Measurements from ENCODE around the gene CYP26B1.

The CYP26B1 gene

GRCh38 chr2:72172478-72172877, 24.8 kb upstream of the CYP26B1 start:
- TF ChIP-seq CTCF (conservative IDR thresholded peaks at IDR 0.05; ENCODE audit: low read depth, low read length) = no peak
- DNase-seq (ENCODE audit: low read depth) = no peak
- H3K4me3 ChIP-seq (ENCODE audit: low read depth, low read length) = no peak overlapping the region

- no peak overlapping the region for H3K4me3 ChIP-seq (ENCODE audit: low read depth, low read length)
- DNase-seq (ENCODE audit: low read depth) = peak; percentile 41
- no peak for TF ChIP-seq CTCF (conservative IDR thresholded peaks at IDR 0.05; ENCODE audit: low read depth, low read length)
Measured at GRCh38 chr2:72166279-72166678, 18.6 kb upstream of the CYP26B1 start.

GRCh38 chr2:72165792-72166191, 18.1 kb upstream of the CYP26B1 start:
- H3K4me3 ChIP-seq (ENCODE audit: low read depth, low read length) = no peak overlapping the region
- no peak for TF ChIP-seq CTCF (conservative IDR thresholded peaks at IDR 0.05; ENCODE audit: low read depth, low read length)
- peak; percentile 58 for DNase-seq (ENCODE audit: low read depth)

GRCh38 chr2:72162574-72162973, 14.9 kb upstream of the CYP26B1 start:
- no peak for TF ChIP-seq CTCF (conservative IDR thresholded peaks at IDR 0.05; ENCODE audit: low read depth, low read length)
- DNase-seq (ENCODE audit: low read depth) = no peak
- no peak overlapping the region for H3K4me3 ChIP-seq (ENCODE audit: low read depth, low read length)

GRCh38 chr2:72159211-72159993, 11.7 kb upstream of the CYP26B1 start:
- no peak for TF ChIP-seq CTCF (conservative IDR thresholded peaks at IDR 0.05; ENCODE audit: low read depth, low read length)
- no peak for DNase-seq (ENCODE audit: low read depth)

GRCh38 chr2:72157871-72158771, 10.5 kb upstream of the CYP26B1 start:
- no peak overlapping the region for H3K4me3 ChIP-seq (ENCODE audit: low read depth, low read length)
- no peak for TF ChIP-seq CTCF (conservative IDR thresholded peaks at IDR 0.05; ENCODE audit: low read depth, low read length)
- no peak for DNase-seq (ENCODE audit: low read depth)

More at GRCh38 chr2:72159211-72159993, 11.7 kb upstream of the CYP26B1 start:
- H3K4me3 ChIP-seq (ENCODE audit: low read depth, low read length) = no peak overlapping the region

Measured in choroid plexus epithelial cell (primary cell).